ENCODE results near the gene CDC5L. TPM values are rescaled to one million over a fixed set of nuclear protein-coding genes. Genes with fewer than 3 reads are reported as not detected.

CDC5L gene
- total RNA-seq, 1 donor from 2014 or later: 25.6 TPM

- H3K4me1 Mint-ChIP-seq: peaks cover 8% of the 10 kb centered on the region
- H3K9me3 Mint-ChIP-seq: no peaks in the 10 kb centered on the region
- no peaks in the 10 kb centered on the region for H3K36me3 Mint-ChIP-seq
- no peak overlapping the region for H3K4me3 Mint-ChIP-seq
- H3K27ac Mint-ChIP-seq: no peak overlapping the region
- DNase-seq (ENCODE audit: low spot score in 2 of 2, unreplicated experiment in 2 of 2): no peak
- peaks cover 38% of the 10 kb centered on the region for H3K27me3 Mint-ChIP-seq (ENCODE audit: low read depth)
- no peak for TF ChIP-seq CTCF (IDR thresholded peaks at IDR 0.05; ENCODE audit: unreplicated experiment)
These were observed 105.6 kb downstream of the CDC5L start for GRCh38 chr6:44493132-44493531.

GRCh38 chr6:44493593-44493992 lies 106.1 kb downstream of the CDC5L start:
- Mint-ChIP-seq H3K27me3 (ENCODE audit: low read depth) (peaks cover 38% of the 10 kb centered on the region), H3K4me1 (peaks cover 8% of the 10 kb centered on the region), H3K36me3 (no peaks in the 10 kb centered on the region), H3K27ac (no peak overlapping the region), H3K4me3 (no peak overlapping the region), H3K9me3 (no peaks in the 10 kb centered on the region)
- DNase-seq (ENCODE audit: low spot score in 2 of 2, unreplicated experiment in 2 of 2): no peak
- TF ChIP-seq CTCF (IDR thresholded peaks at IDR 0.05; ENCODE audit: unreplicated experiment): no peak

- Mint-ChIP-seq H3K27me3 (ENCODE audit: low read depth) (peaks cover 37% of the 10 kb centered on the region), H3K27ac (no peak overlapping the region), H3K36me3 (no peaks in the 10 kb centered on the region), H3K4me1 (peaks cover 8% of the 10 kb centered on the region), H3K9me3 (no peaks in the 10 kb centered on the region), H3K4me3 (no peak overlapping the region)
- no peak for DNase-seq (ENCODE audit: low spot score in 2 of 2, unreplicated experiment in 2 of 2)
- TF ChIP-seq CTCF (IDR thresholded peaks at IDR 0.05; ENCODE audit: unreplicated experiment): no peak
These were observed 106.5 kb downstream of the CDC5L start for GRCh38 chr6:44494011-44494501.

GRCh38 chr6:44495036-44495901 lies 107.8 kb downstream of the CDC5L start:
- H3K27ac Mint-ChIP-seq: no peak overlapping the region
- peaks cover 5% of the 10 kb centered on the region for H3K4me1 Mint-ChIP-seq
- peak in 1 of 2 experiments; percentile 36 for DNase-seq (ENCODE audit: low spot score in 2 of 2, unreplicated experiment in 2 of 2)
- H3K4me3 Mint-ChIP-seq: no peak overlapping the region
- peaks cover 44% of the 10 kb centered on the region for H3K27me3 Mint-ChIP-seq (ENCODE audit: low read depth)
- TF ChIP-seq CTCF (IDR thresholded peaks at IDR 0.05; ENCODE audit: unreplicated experiment): no peak
- H3K9me3 Mint-ChIP-seq: no peaks in the 10 kb centered on the region
- no peaks in the 10 kb centered on the region for H3K36me3 Mint-ChIP-seq

- Mint-ChIP-seq H3K27me3 (ENCODE audit: low read depth) (peaks cover 57% of the 10 kb centered on the region), H3K4me1 (no peaks in the 10 kb centered on the region), H3K9me3 (peaks cover 6% of the 10 kb centered on the region), H3K36me3 (no peaks in the 10 kb centered on the region), H3K27ac (no peak overlapping the region), H3K4me3 (no peak overlapping the region)
- DNase-seq (ENCODE audit: low spot score in 2 of 2, unreplicated experiment in 2 of 2): peak in 1 of 2 experiments; percentile 5
- TF ChIP-seq CTCF (IDR thresholded peaks at IDR 0.05; ENCODE audit: unreplicated experiment): no peak
These were observed 109.3 kb downstream of the CDC5L start for GRCh38 chr6:44496665-44497369.

Measured in mesothelial cell of epicardium (in vitro differentiated cells).